ENCODE data around the gene DDX6.
"Not testable (repeated sequence)": the region's sequence is repeated elsewhere in the genome, so short reads cannot be mapped to it uniquely, and the experiment has no call there.

Gene DDX6

DNA sequence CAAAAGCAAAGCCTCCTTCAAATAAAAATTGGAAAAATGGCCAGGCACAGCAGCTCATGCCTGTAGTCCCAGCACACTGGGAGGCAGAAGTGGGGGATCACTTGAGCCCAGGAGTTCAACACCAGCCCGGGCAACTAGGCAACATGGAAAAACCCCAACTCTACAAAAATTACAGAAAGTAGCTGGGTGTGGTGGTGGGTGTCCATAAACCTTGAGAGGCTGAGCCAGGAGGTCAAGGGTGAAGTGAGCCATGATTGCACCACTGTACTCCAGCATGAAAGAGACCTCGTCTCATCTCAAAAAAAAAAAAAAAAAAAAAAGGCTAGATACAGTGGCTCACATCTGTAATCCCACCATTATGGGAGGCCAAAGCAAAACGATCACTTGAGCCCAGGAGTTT, 22.3 kb downstream of the DDX6 start:
- Histone ChIP-seq H3K9me3 (ENCODE audit: control insufficient read depth, insufficient read depth, low read length) (no peaks in the 10 kb centered on the region), H3K4me1 (ENCODE audit: control insufficient read depth, low read length) (peaks cover 27% of the 10 kb centered on the region), H3K27ac (ENCODE audit: low read depth, low read length) (no peak overlapping the region), H3K36me3 (ENCODE audit: control insufficient read depth, low read length) (peaks cover 86% of the 10 kb centered on the region), H3K9me2 (replicated peaks; ENCODE audit: control insufficient read depth, low read length) (no peaks in the 10 kb centered on the region), H3K4me3 (ENCODE audit: low read length) (no peak overlapping the region), H3F3A (ENCODE audit: control insufficient read depth, insufficient read depth) (peaks cover 12% of the 10 kb centered on the region), H3K4me2 (ENCODE audit: low read length) (no peak overlapping the region), H3K79me2 (ENCODE audit: control insufficient read depth, low read length) (peaks cover 81% of the 10 kb centered on the region), H4K20me1 (ENCODE audit: control insufficient read depth, insufficient read depth, low read depth, low read length) (peaks cover 21% of the 10 kb centered on the region), H3K27me3 (ENCODE audit: control insufficient read depth, low read length) (no peaks in the 10 kb centered on the region)
- TF ChIP-seq, protein P1, sequence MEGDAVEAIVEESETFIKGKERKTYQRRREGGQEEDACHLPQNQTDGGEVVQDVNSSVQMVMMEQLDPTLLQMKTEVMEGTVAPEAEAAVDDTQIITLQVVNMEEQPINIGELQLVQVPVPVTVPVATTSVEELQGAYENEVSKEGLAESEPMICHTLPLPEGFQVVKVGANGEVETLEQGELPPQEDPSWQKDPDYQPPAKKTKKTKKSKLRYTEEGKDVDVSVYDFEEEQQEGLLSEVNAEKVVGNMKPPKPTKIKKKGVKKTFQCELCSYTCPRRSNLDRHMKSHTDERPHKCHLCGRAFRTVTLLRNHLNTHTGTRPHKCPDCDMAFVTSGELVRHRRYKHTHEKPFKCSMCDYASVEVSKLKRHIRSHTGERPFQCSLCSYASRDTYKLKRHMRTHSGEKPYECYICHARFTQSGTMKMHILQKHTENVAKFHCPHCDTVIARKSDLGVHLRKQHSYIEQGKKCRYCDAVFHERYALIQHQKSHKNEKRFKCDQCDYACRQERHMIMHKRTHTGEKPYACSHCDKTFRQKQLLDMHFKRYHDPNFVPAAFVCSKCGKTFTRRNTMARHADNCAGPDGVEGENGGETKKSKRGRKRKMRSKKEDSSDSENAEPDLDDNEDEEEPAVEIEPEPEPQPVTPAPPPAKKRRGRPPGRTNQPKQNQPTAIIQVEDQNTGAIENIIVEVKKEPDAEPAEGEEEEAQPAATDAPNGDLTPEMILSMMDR (IDR thresholded peaks at IDR 0.05; ENCODE audit: low read depth, low read length, poor library complexity, severe bottlenecking), result no peak
- no peak for TF ChIP-seq EZH2phosphoT487 (IDR thresholded peaks at IDR 0.05; ENCODE audit: borderline replicate concordance, low read length)

DNA sequence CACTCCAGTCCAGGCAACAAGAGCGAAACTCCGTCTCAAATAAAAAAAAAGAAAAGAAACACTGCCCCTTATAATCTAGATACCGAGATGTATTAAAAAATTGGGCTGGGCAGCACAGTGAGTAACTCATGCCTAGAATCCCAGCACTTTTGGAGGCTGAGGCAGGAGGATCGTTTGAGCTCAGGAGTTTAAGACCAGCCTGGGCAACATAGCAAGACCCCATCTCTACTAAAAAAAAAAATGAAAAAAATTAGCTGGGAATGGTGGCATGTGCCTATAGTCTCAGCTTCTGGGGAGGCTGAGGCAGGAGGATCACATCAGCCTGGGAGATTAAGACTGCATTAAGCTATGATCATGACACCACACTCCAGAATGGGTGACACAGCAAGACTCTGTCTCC, 24.9 kb downstream of the DDX6 start:
- Histone ChIP-seq H3F3A (ENCODE audit: control insufficient read depth, insufficient read depth) (peaks cover 5% of the 10 kb centered on the region; the same call in 1 of the 2 replicates), H4K20me1 (ENCODE audit: control insufficient read depth, insufficient read depth, low read depth, low read length) (0 out of 2 replicates have a peak, but pooled peaks cover under 1% of the 10 kb centered on the region), H3K9me2 (replicated peaks; ENCODE audit: control insufficient read depth, low read length) (no peaks in the 10 kb centered on the region), H3K4me3 (ENCODE audit: low read length) (no peak overlapping the region), H3K4me1 (ENCODE audit: control insufficient read depth, low read length) (peaks cover under 1% of the 10 kb centered on the region), H3K36me3 (ENCODE audit: control insufficient read depth, low read length) (peaks cover 86% of the 10 kb centered on the region), H3K27ac (ENCODE audit: low read depth, low read length) (no peak overlapping the region), H3K9me3 (ENCODE audit: control insufficient read depth, insufficient read depth, low read length) (no peaks in the 10 kb centered on the region), H3K27me3 (ENCODE audit: control insufficient read depth, low read length) (no peaks in the 10 kb centered on the region), H3K79me2 (ENCODE audit: control insufficient read depth, low read length) (peaks cover 60% of the 10 kb centered on the region), H3K4me2 (ENCODE audit: low read length) (no peak overlapping the region)
- TF ChIP-seq, protein P1 (IDR thresholded peaks at IDR 0.05; ENCODE audit: low read depth, low read length, poor library complexity, severe bottlenecking), result no peak
- no peak for TF ChIP-seq EZH2phosphoT487 (IDR thresholded peaks at IDR 0.05; ENCODE audit: borderline replicate concordance, low read length)

DNA sequence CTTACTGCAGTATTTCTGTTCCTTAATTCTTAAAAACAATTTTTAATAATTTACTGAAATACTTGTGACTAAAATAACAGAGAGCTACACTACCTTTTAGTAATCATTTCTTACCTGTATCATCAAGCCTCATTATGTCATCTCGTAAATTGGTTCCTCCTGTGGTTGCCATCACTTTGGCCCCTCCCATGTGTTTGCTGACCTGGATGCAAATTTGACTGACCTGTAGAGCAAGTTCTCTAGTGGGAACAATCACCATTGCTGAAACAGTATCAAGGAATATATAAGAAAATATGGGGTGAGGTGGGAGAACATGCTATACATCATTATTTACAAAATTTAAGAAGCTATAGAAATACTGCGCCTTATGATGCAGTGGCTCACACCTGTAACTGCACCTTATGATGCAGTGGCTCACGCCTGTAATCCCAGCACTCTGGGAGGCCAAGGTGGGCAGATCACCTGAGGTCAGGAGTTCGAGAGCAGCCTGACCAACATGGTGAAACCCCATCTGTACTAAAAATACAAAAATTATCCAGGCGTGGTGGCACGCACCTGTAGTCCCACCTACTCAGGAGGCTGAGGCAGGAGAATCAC, 25.8 kb downstream of the DDX6 start:
- not testable (repeated sequence) for H3K9me2 ChIP-seq (replicated peaks; ENCODE audit: control insufficient read depth, low read length); H3K27ac ChIP-seq (ENCODE audit: low read depth, low read length); H3F3A ChIP-seq (ENCODE audit: control insufficient read depth, insufficient read depth); H3K4me1 ChIP-seq (ENCODE audit: control insufficient read depth, low read length); H4K20me1 ChIP-seq (ENCODE audit: control insufficient read depth, insufficient read depth, low read depth, low read length); H3K4me2 ChIP-seq (ENCODE audit: low read length); H3K9me3 ChIP-seq (ENCODE audit: control insufficient read depth, insufficient read depth, low read length); H3K27me3 ChIP-seq (ENCODE audit: control insufficient read depth, low read length); H3K4me3 ChIP-seq (ENCODE audit: low read length)
- H3K36me3 ChIP-seq (ENCODE audit: control insufficient read depth, low read length), result peaks cover 86% of the 10 kb centered on the region
- peaks cover 51% of the 10 kb centered on the region for H3K79me2 ChIP-seq (ENCODE audit: control insufficient read depth, low read length)

DNA sequence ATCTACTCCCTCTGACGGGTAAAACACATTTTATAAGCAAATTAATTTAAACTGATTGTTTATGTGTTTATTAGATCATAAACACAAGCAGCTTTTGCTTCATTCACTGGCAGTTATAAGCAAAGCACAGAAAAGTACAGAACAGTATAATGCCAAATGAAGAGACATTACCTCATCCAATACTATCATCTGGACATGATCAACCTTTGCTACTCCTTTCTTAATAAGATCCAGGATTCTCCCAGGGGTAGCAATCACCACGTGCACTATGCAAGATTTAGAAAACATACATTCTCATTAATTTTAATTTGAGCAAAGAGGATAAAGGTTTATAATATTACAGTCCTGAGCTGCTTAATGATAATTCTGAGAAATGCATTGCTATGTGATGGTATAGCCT, 27.9 kb downstream of the DDX6 start:
- no peak overlapping the region for H3K4me3 ChIP-seq (ENCODE audit: low read length)
- no peak for TF ChIP-seq EZH2phosphoT487 (IDR thresholded peaks at IDR 0.05; ENCODE audit: borderline replicate concordance, low read length)
- TF ChIP-seq, protein P1 (IDR thresholded peaks at IDR 0.05; ENCODE audit: low read depth, low read length, poor library complexity, severe bottlenecking), result no peak
- peaks cover 89% of the 10 kb centered on the region for H3K36me3 ChIP-seq (ENCODE audit: control insufficient read depth, low read length)
- no peaks in the 10 kb centered on the region for H3K4me1 ChIP-seq (ENCODE audit: control insufficient read depth, low read length)
- peaks cover 33% of the 10 kb centered on the region for H3K79me2 ChIP-seq (ENCODE audit: control insufficient read depth, low read length)
- H3K4me2 ChIP-seq (ENCODE audit: low read length), result no peak overlapping the region
- H4K20me1 ChIP-seq (ENCODE audit: control insufficient read depth, insufficient read depth, low read depth, low read length), result no peaks in the 10 kb centered on the region
- no peak overlapping the region for H3K27ac ChIP-seq (ENCODE audit: low read depth, low read length)
- H3K9me3 ChIP-seq (ENCODE audit: control insufficient read depth, insufficient read depth, low read length), result no peaks in the 10 kb centered on the region
- peaks cover 5% of the 10 kb centered on the region; the same call in 1 of the 2 replicates for H3F3A ChIP-seq (ENCODE audit: control insufficient read depth, insufficient read depth)
- H3K27me3 ChIP-seq (ENCODE audit: control insufficient read depth, low read length), result no peaks in the 10 kb centered on the region
- no peaks in the 10 kb centered on the region for H3K9me2 ChIP-seq (replicated peaks; ENCODE audit: control insufficient read depth, low read length)

DNA sequence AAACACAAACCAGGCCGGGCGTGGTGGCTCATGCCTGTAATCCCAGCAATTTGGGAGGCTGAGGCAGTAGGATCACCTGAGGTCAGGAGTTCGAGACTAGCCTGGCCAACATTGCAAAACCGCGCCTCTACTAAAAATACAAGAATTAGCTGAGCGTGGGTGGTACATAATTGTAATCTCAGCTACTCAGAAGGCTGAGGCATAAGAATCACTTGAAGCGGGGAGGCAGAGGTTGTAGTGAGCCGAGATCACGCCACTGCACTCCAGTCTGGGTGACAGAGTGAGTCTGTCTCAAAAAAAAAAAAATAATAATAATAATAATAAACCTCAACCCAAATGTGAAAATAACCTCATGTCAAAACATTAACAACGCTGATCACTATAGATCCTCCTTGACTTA, 29.0 kb downstream of the DDX6 start:
- not testable (repeated sequence) for H3K27ac ChIP-seq (ENCODE audit: low read depth, low read length); H3F3A ChIP-seq (ENCODE audit: control insufficient read depth, insufficient read depth); H3K9me2 ChIP-seq (replicated peaks; ENCODE audit: control insufficient read depth, low read length); H3K27me3 ChIP-seq (ENCODE audit: control insufficient read depth, low read length); H3K4me2 ChIP-seq (ENCODE audit: low read length); H3K9me3 ChIP-seq (ENCODE audit: control insufficient read depth, insufficient read depth, low read length); H3K4me3 ChIP-seq (ENCODE audit: low read length); H4K20me1 ChIP-seq (ENCODE audit: control insufficient read depth, insufficient read depth, low read depth, low read length); H3K4me1 ChIP-seq (ENCODE audit: control insufficient read depth, low read length)
- H3K79me2 ChIP-seq (ENCODE audit: control insufficient read depth, low read length), result peaks cover 23% of the 10 kb centered on the region
- H3K36me3 ChIP-seq (ENCODE audit: control insufficient read depth, low read length), result peaks cover 88% of the 10 kb centered on the region
